Upper lobe of left lung (tissue), 4 donors: Measurements from ENCODE around the gene NEK2.

ENCODE experiments used
- POLR2A ChIP-seq, 4 donors: fragments of 450-650 bp; IDR thresholded peaks; one replicate each; pipeline ENCODE4 v1.5.1; 2016 to 2017; ENCODE audit warnings: antibody characterized with exemption in 4 of 4, mild to moderate bottlenecking in 2 of 4
- POLR2AphosphoS5 ChIP-seq, 2 donors: sonication (generic); formaldehyde crosslinking; IDR thresholded peaks; one replicate each; pipeline ENCODE4 v1.5.1; 2017; ENCODE audit warnings: antibody characterized with exemption in 2 of 2
- TF ChIP-seq, protein P1 (sequence below), 6 experiments: fragments of 450-650 bp in 4 of 6; fragments of 200-600 bp in 2 of 6; sonication (generic) in 2 of 6; IDR thresholded peaks; one replicate each; pipeline ENCODE4 v1.5.1; 2016 to 2019; ENCODE audit warnings: antibody characterized with exemption in 6 of 6

DNA sequence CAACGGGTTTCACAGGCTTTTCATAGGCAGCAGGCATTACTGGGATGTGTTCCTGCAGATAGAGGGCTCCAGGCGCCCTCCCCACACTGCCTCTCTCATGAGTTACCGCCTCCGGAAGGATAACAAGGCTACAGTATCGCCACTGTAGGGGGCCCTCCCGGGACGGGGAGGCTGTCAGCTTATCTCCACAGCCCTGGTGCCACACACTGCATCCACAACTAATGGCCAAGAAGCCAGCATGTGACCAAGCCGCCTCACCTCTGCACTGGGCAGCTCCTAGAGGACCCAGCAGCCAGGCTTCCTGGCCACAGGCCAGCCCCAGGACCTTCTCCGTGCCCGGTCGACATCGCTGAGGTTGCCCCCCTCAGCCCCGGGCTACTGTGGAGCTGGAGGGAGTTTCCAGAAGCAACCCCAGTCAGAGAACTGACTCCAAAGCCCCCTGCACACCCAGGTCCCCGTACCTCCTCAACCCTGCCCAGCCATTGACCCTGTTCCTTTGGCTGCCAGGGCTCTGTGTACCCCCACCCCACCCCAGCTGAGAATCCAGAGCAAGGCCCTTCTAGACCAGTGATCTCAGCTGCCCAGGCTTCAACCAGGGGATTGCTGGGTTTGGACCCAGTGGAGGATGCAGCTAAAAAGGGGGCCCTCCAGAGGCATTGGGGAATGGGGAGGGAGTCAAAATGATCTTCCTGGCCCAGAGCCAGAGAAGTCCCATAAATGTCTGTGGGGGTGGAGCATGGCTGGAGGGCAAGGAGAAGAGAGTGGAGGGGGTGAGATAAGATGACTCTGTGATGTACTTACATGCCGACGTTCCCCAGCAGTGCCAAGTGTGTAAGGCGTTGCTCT, 45.0 kb downstream of the NEK2 start:
- no peak for TF ChIP-seq POLR2AphosphoS5 (IDR thresholded peaks at IDR 0.05)
- TF ChIP-seq, protein P1, sequence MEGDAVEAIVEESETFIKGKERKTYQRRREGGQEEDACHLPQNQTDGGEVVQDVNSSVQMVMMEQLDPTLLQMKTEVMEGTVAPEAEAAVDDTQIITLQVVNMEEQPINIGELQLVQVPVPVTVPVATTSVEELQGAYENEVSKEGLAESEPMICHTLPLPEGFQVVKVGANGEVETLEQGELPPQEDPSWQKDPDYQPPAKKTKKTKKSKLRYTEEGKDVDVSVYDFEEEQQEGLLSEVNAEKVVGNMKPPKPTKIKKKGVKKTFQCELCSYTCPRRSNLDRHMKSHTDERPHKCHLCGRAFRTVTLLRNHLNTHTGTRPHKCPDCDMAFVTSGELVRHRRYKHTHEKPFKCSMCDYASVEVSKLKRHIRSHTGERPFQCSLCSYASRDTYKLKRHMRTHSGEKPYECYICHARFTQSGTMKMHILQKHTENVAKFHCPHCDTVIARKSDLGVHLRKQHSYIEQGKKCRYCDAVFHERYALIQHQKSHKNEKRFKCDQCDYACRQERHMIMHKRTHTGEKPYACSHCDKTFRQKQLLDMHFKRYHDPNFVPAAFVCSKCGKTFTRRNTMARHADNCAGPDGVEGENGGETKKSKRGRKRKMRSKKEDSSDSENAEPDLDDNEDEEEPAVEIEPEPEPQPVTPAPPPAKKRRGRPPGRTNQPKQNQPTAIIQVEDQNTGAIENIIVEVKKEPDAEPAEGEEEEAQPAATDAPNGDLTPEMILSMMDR (IDR thresholded peaks at IDR 0.05), result no peak
- TF ChIP-seq POLR2A (IDR thresholded peaks at IDR 0.05), result no peak
